K562 (cell line): ENCODE results near the gene KPTN. TPM values are rescaled to one million over a fixed set of nuclear protein-coding genes. Genes with fewer than 3 reads are reported as not detected.
A peak's percentile ranks its signal among the peaks of the same experiment; 100 is the strongest.

Source experiments
- ATF1 ChIP-seq, 2 experiments: fragments of 450-650 bp in 1 of 2; IDR thresholded peaks; 2 replicates each; pipeline ENCODE4 v1.6.1; 2016; ENCODE audit warnings: missing compliant biosample characterization in 1 of 2, missing genetic modification characterization in 1 of 2
- CBX1 ChIP-seq: sonication (generic); IDR thresholded peaks from 2 replicates; pipeline ENCODE4 v1.6.1; 2016; ENCODE audit warnings: antibody characterized with exemption, low read depth, mild to moderate bottlenecking
- CCNT2 ChIP-seq: IDR thresholded peaks from 2 replicates; pipeline ENCODE4 v1.6.1; 2011; ENCODE audit warnings: borderline replicate concordance, low read depth, mild to moderate bottlenecking, moderate library complexity, mixed read lengths, low read length; ENCODE audit not compliant: insufficient read length; ENCODE audit errors: extremely low read depth
- FOXK1 ChIP-seq: sonication (generic); formaldehyde crosslinking; IDR thresholded peaks from 2 replicates; pipeline ENCODE4 v1.8.0; 2022; ENCODE audit warnings: missing genetic modification reagents, mild to moderate bottlenecking, borderline replicate concordance
- FOXP1 ChIP-seq: sonication (generic); formaldehyde crosslinking; IDR thresholded peaks from 2 replicates; pipeline ENCODE4 v1.8.0; 2022; ENCODE audit warnings: mild to moderate bottlenecking, missing genetic modification reagents
- HDGF ChIP-seq: fragments of 450-650 bp; IDR thresholded peaks from 2 replicates; pipeline ENCODE4 v1.6.1; 2016
- IRF2 ChIP-seq: sonication (generic); formaldehyde crosslinking; IDR thresholded peaks from 2 replicates; pipeline ENCODE4 v1.8.1; 2022; ENCODE audit warnings: mild to moderate bottlenecking, missing genetic modification reagents
- L3MBTL2 ChIP-seq: fragments of 450-650 bp; IDR thresholded peaks from 2 replicates; pipeline ENCODE4 v1.6.1; 2016; ENCODE audit warnings: mild to moderate bottlenecking, moderate library complexity
- NCOA6 ChIP-seq: fragments of 450-650 bp; IDR thresholded peaks from 2 replicates; pipeline ENCODE4 v1.6.1; 2017; ENCODE audit warnings: mild to moderate bottlenecking
- NFIC ChIP-seq: fragments of 450-650 bp; IDR thresholded peaks from 2 replicates; pipeline ENCODE4 v1.6.1; 2017; ENCODE audit warnings: mild to moderate bottlenecking, inconsistent platforms
- PHF20 ChIP-seq: fragments of 450-650 bp; IDR thresholded peaks from 2 replicates; pipeline ENCODE4 v1.6.1; 2018; ENCODE audit not compliant: partially characterized antibody
- POLR2H ChIP-seq: IDR thresholded peaks from 2 replicates; pipeline ENCODE4 v1.6.1; 2016; ENCODE audit warnings: missing genetic modification characterization, low read depth, mild to moderate bottlenecking, control low read depth, missing compliant biosample characterization, moderate library complexity
- SAFB ChIP-seq: fragments of 200-400 bp; formaldehyde crosslinking; IDR thresholded peaks from 2 replicates; pipeline ENCODE4 v1.6.1; 2017; ENCODE audit warnings: low read depth, low read length, borderline replicate concordance
- TEAD1 ChIP-seq, 2 experiments: fragments of 450-650 bp in 1 of 2; sonication (generic) in 1 of 2; formaldehyde crosslinking; IDR thresholded peaks; 2 replicates each; pipeline versions ENCODE4 v1.4.0 to v1.8.0; 2020 to 2022; ENCODE audit warnings: mild to moderate bottlenecking in 2 of 2, missing genetic modification reagents in 1 of 2
- ZEB2 ChIP-seq: fragments of 450-650 bp; IDR thresholded peaks from 2 replicates; pipeline ENCODE4 v1.6.1; 2016
- ZNF224 ChIP-seq: sonication (generic); formaldehyde crosslinking; IDR thresholded peaks from 2 replicates; pipeline ENCODE4 v1.8.0; 2022; ENCODE audit warnings: mild to moderate bottlenecking, missing genetic modification reagents
- ZNF583 ChIP-seq: fragments of 250-450 bp; sonication (Bioruptor Pico); IDR thresholded peaks from 2 replicates; pipeline ENCODE4 v1.4.0; 2020
- ZNF586 ChIP-seq: fragments of 450-650 bp; formaldehyde crosslinking; conservative IDR thresholded peaks from 2 replicates; pipeline ENCODE4 v1.4.0; 2020; ENCODE audit warnings: mild to moderate bottlenecking, moderate library complexity
- polyA plus RNA-seq, 8 experiments: library from polyadenylated mRNA; depleted of rRNA in 4 of 8; stranded (reverse) in 5 of 8; unstranded in 3 of 8; fragments of >200 nt; fragmentation: Nextera tagmentation in 2 of 8; fragmentation: Illumina TruSeq in 1 of 8; extraction: Ambion mirVana in 2 of 8; extraction: Trizol in 1 of 8; gene quantifications; 2 replicates each; pipeline versions ENCODE4 v1.2.1 to v1.2.3, GENCODE V29; 2011 to 2014; ENCODE audit warnings: inconsistent platforms in 1 of 8, missing spikeins in 1 of 8
- total RNA-seq, 7 experiments: library from RNA; depleted of rRNA in 6 of 7; stranded (reverse); fragments of >200 nt in 6 of 7; fragmentation: Illumina TruSeq in 2 of 7; extraction: Trizol in 2 of 7; gene quantifications; 2 replicates each; pipeline versions ENCODE4 v1.2.1 to v1.2.3, GENCODE V29; 2011 to 2021; ENCODE audit warnings: low replicate concordance in 1 of 7
- TF ChIP-seq, protein P1 (sequence below): IDR thresholded peaks from 2 replicates; pipeline ENCODE4 v1.6.1; 2011; ENCODE audit warnings: borderline replicate concordance, low read depth, mild to moderate bottlenecking, moderate library complexity, low read length; ENCODE audit not compliant: insufficient read depth, poor library complexity, severe bottlenecking
- TF ChIP-seq, protein P2 (sequence below): fragments of 250-450 bp; sonication (Bioruptor Pico); IDR thresholded peaks from 2 replicates; pipeline ENCODE4 v1.6.1; 2021; ENCODE audit warnings: mild to moderate bottlenecking
- TF ChIP-seq, protein P3 (sequence below), 2 experiments: fragments of 450-650 bp; IDR thresholded peaks; 2 replicates each; pipeline ENCODE4 v1.6.1; 2016
- TF ChIP-seq, protein P4 (sequence below), 2 experiments: fragments of 250-450 bp in 1 of 2; fragments of 450-650 bp in 1 of 2; sonication (Bioruptor Pico) in 1 of 2; IDR thresholded peaks; 2 replicates each; pipeline versions ENCODE4 v1.6.1 to v1.8.0; 2016 to 2021; ENCODE audit warnings: mild to moderate bottlenecking in 2 of 2, moderate library complexity in 2 of 2, missing compliant biosample characterization in 1 of 2, missing genetic modification characterization in 1 of 2

Gene KPTN
- total and polyA plus RNA-seq, 9 of the 15 experiments (the other 6 are each of a cell fraction or from before 2014, with no cell fraction given), result 0.56 to 18.2 (median 8.5) TPM

DNA sequence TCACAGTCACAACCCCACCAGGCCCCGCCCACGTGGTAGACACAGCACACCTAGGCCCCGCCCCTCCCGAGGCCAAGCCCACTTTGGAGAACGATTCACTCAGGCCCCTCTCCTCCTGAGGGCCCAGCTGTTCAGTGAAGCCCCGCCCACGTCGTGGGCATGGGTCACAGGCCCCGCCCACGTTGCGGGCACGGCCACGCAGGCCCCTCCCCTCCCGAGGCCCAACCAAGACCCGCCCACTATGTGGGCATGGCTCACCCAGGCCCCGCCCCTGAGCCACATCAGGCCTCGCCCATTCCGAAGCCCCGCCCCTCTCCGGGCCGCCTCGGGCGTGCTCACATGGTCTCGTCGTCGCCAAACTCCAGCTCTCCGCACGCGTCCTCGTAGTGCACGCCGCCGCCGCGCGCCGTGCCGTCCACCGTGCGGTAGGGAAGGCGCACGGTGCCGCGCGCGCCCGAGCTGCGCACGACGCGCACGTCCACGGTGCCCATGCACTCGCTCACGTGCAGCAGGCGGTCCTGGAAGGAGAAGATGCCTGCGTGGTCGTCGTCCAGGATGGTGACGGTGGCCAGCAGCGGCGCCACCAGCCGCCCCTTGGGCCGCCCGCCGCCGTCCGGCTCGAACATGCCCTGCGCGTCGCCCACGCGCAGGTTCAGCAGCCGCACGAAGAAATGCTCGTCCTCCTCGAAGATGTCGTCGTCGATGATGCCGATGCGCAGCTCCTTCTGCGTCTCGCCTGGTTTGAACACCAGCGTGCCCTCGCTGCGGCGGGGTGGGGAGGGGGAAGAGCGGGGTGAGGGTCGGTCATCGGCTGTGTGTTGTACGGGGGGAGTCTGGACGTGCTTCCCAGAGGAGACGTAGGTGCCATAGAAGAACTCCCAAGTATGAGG is 36.3 kb downstream of the KPTN start (continued):
- peak; percentile 80 for TF ChIP-seq CCNT2
- TF ChIP-seq ZEB2, result no peak
- peak; percentile 84 for TF ChIP-seq NCOA6
- TF ChIP-seq, protein P1, sequence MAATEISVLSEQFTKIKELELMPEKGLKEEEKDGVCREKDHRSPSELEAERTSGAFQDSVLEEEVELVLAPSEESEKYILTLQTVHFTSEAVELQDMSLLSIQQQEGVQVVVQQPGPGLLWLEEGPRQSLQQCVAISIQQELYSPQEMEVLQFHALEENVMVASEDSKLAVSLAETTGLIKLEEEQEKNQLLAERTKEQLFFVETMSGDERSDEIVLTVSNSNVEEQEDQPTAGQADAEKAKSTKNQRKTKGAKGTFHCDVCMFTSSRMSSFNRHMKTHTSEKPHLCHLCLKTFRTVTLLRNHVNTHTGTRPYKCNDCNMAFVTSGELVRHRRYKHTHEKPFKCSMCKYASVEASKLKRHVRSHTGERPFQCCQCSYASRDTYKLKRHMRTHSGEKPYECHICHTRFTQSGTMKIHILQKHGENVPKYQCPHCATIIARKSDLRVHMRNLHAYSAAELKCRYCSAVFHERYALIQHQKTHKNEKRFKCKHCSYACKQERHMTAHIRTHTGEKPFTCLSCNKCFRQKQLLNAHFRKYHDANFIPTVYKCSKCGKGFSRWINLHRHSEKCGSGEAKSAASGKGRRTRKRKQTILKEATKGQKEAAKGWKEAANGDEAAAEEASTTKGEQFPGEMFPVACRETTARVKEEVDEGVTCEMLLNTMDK, result no peak
- TF ChIP-seq ZNF583 (CRISPR knock-in tag), result no peak
- peak in 1 of 2 experiments; percentile 91; a peak in 2 of 4 replicates for TF ChIP-seq TEAD1 (CRISPR knock-in tag; IDR thresholded peaks at IDR 0.05)
- TF ChIP-seq IRF2, result 0 out of 2 replicates have a peak, but pooled peaks have one; percentile 78
- peak; percentile 38 for TF ChIP-seq NFIC
- peak; percentile 52; the same call in 1 of the 2 replicates for TF ChIP-seq CBX1
- TF ChIP-seq, protein P2, sequence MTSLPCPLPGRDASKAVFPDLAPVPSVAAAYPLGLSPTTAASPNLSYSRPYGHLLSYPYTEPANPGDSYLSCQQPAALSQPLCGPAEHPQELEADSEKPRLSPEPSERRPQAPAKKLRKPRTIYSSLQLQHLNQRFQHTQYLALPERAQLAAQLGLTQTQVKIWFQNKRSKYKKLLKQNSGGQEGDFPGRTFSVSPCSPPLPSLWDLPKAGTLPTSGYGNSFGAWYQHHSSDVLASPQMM (CRISPR knock-in tag), result no peak
- peak; percentile 71; the same call in 1 of the 2 replicates for TF ChIP-seq ZNF224
- peak; percentile 28 for TF ChIP-seq PHF20
- TF ChIP-seq, protein P3, sequence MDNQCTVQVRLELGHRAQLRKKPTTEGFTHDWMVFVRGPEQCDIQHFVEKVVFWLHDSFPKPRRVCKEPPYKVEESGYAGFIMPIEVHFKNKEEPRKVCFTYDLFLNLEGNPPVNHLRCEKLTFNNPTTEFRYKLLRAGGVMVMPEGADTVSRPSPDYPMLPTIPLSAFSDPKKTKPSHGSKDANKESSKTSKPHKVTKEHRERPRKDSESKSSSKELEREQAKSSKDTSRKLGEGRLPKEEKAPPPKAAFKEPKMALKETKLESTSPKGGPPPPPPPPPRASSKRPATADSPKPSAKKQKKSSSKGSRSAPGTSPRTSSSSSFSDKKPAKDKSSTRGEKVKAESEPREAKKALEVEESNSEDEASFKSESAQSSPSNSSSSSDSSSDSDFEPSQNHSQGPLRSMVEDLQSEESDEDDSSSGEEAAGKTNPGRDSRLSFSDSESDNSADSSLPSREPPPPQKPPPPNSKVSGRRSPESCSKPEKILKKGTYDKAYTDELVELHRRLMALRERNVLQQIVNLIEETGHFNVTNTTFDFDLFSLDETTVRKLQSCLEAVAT (IDR thresholded peaks at IDR 0.05), result 0 out of 4 replicates have a peak, but pooled peaks of 1 of the 2 experiments have one; percentile 1
- no peak for TF ChIP-seq ZNF586 (CRISPR knock-in tag)
- TF ChIP-seq HDGF, result peak; percentile 10; the same call in 1 of the 2 replicates
- TF ChIP-seq POLR2H, result no peak
- TF ChIP-seq SAFB, result 0 out of 2 replicates have a peak, but pooled peaks have one; percentile 44
- TF ChIP-seq ATF1 (CRISPR knock-in tag; IDR thresholded peaks at IDR 0.05), result no peak
- peak; percentile 76 for TF ChIP-seq ATF1 (tag; IDR thresholded peaks at IDR 0.05)
- TF ChIP-seq FOXK1 (CRISPR knock-in tag), result no peak
- TF ChIP-seq, protein P4, sequence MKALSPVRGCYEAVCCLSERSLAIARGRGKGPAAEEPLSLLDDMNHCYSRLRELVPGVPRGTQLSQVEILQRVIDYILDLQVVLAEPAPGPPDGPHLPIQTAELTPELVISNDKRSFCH (CRISPR knock-in tag; IDR thresholded peaks at IDR 0.05), result no peak
- TF ChIP-seq, protein P4 (tag; IDR thresholded peaks at IDR 0.05), result peak; percentile 59
- TF ChIP-seq FOXP1 (CRISPR knock-in tag), result peak; percentile 99
- peak; percentile 100 for TF ChIP-seq L3MBTL2
